ENCODE data around the gene AANAT. TPM values are rescaled to one million over a fixed set of nuclear protein-coding genes. Genes with fewer than 3 reads are reported as not detected.

Gene AANAT
- total RNA-seq, 2 experiments from 2014 or later = not detected

- no peak for DNase-seq (ENCODE audit: low spot score)
- H3K79me2 ChIP-seq (ENCODE audit: insufficient read depth, low read depth, low read length) = no peaks in the 10 kb centered on the region
- CTCF ChIA-PET (ENCODE audit: unreplicated experiment) = interaction anchor here (0.7 to 1.0 kb wide), 2 partner anchors 8 to 45 kb away, joined by 3 read pairs; no protein-coding TSS in a partner anchor
- H3K4me3 ChIP-seq (ENCODE audit: low read depth, low read length, poor library complexity, severe bottlenecking) = no peak overlapping the region
- POLR2A ChIA-PET = interaction anchor here (1.3 to 1.4 kb wide), 3 partner anchors 19 to 45 kb away, joined by 3 to 7 read pairs (median 4); no protein-coding TSS in a partner anchor
- H4K20me1 ChIP-seq (ENCODE audit: insufficient read depth, low read length) = no peaks in the 10 kb centered on the region
- H2AFZ ChIP-seq (ENCODE audit: low read length) = no peak overlapping the region
- no peak overlapping the region for H3K4me2 ChIP-seq (ENCODE audit: low read length)
- H3K9me2 ChIP-seq (ENCODE audit: insufficient read depth, low read length) = no peaks in the 10 kb centered on the region
- H3K36me3 ChIP-seq (ENCODE audit: insufficient read depth, low read length) = no peaks in the 10 kb centered on the region
- no peaks in the 10 kb centered on the region for H3K9me3 ChIP-seq (ENCODE audit: low read length)
- intact Hi-C loops (cut with micrococcal nuclease; ENCODE audit: unreplicated experiment) = no loop called here
- peaks cover 32% of the 10 kb centered on the region for H3K4me1 ChIP-seq (ENCODE audit: insufficient read depth, low read length, poor library complexity, severe bottlenecking)
- no peak for TF ChIP-seq EZH2phosphoT487 (IDR thresholded peaks at IDR 0.05; ENCODE audit: borderline replicate concordance, low read depth, low read length)
- TF ChIP-seq CTCF (conservative IDR thresholded peaks at IDR 0.05; ENCODE audit: low read length) = no peak
- H3K27ac ChIP-seq (ENCODE audit: low read depth, low read length, poor library complexity, severe bottlenecking) = no peak overlapping the region
- BruUV-seq (replicated peaks) = no TSS peak
These were observed 5.4 kb upstream of the AANAT start for GRCh38 chr17:76461765-76462555.

- Histone ChIP-seq H3K4me3 (ENCODE audit: low read depth, low read length, poor library complexity, severe bottlenecking) (no peak overlapping the region), H3K4me2 (ENCODE audit: low read length) (no peak overlapping the region), H3K36me3 (ENCODE audit: insufficient read depth, low read length) (no peaks in the 10 kb centered on the region), H3K27ac (ENCODE audit: low read depth, low read length, poor library complexity, severe bottlenecking) (no peak overlapping the region), H2AFZ (ENCODE audit: low read length) (no peak overlapping the region), H3K9me3 (ENCODE audit: low read length) (no peaks in the 10 kb centered on the region), H4K20me1 (ENCODE audit: insufficient read depth, low read length) (no peaks in the 10 kb centered on the region), H3K4me1 (ENCODE audit: insufficient read depth, low read length, poor library complexity, severe bottlenecking) (peaks cover 40% of the 10 kb centered on the region), H3K9me2 (ENCODE audit: insufficient read depth, low read length) (no peaks in the 10 kb centered on the region), H3K79me2 (ENCODE audit: insufficient read depth, low read depth, low read length) (no peaks in the 10 kb centered on the region)
- intact Hi-C loops (cut with micrococcal nuclease; ENCODE audit: unreplicated experiment) = no loop called here
- POLR2A ChIA-PET = interaction anchor here (0.9 to 1.4 kb wide), 4 partner anchors 18 to 46 kb away, joined by 3 to 9 read pairs (median 6); no protein-coding TSS in a partner anchor
- no peak for DNase-seq (ENCODE audit: low spot score)
- CTCF ChIA-PET (ENCODE audit: unreplicated experiment) = interaction anchor here (0.7 to 1.0 kb wide), 2 partner anchors 9 to 44 kb away, joined by 3 read pairs; no protein-coding TSS in a partner anchor
- no peak for TF ChIP-seq CTCF (conservative IDR thresholded peaks at IDR 0.05; ENCODE audit: low read length)
- no peak for TF ChIP-seq EZH2phosphoT487 (IDR thresholded peaks at IDR 0.05; ENCODE audit: borderline replicate concordance, low read depth, low read length)
- BruUV-seq (replicated peaks) = no TSS peak
These were observed 4.7 kb upstream of the AANAT start for GRCh38 chr17:76462556-76463290.

Data from OCI-LY7 (cell line).